Body of pancreas (tissue), 4 donors: ENCODE measurements around the gene IQCC.

Source experiments
- POLR2A ChIP-seq, 3 donors: fragments of 450-650 bp; IDR thresholded peaks; one replicate each; pipeline ENCODE4 v1.6.1; 2016; ENCODE audit warnings: antibody characterized with exemption in 3 of 3, mild to moderate bottlenecking in 2 of 3
- TF ChIP-seq, protein P1 (sequence below), 7 experiments: fragments of 450-650 bp in 4 of 7; fragments of 200-600 bp in 3 of 7; sonication (generic) in 3 of 7; IDR thresholded peaks; one replicate each; pipeline ENCODE4 v1.5.1; 2016 to 2019; ENCODE audit warnings: antibody characterized with exemption in 7 of 7

DNA sequence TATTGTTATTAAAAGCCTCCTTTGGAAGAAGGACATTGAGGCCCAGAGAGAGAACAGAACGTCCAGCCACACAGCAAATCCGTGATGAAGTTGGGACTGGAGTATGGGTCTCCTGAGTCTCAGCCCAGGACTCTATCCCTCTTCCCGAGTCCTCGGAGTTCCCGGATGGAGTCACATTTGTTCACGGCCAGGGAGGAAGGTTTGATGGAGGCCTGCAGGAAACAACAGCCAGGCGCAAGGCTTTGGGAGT, 26.4 kb upstream of the IQCC start:
- TF ChIP-seq, protein P1, sequence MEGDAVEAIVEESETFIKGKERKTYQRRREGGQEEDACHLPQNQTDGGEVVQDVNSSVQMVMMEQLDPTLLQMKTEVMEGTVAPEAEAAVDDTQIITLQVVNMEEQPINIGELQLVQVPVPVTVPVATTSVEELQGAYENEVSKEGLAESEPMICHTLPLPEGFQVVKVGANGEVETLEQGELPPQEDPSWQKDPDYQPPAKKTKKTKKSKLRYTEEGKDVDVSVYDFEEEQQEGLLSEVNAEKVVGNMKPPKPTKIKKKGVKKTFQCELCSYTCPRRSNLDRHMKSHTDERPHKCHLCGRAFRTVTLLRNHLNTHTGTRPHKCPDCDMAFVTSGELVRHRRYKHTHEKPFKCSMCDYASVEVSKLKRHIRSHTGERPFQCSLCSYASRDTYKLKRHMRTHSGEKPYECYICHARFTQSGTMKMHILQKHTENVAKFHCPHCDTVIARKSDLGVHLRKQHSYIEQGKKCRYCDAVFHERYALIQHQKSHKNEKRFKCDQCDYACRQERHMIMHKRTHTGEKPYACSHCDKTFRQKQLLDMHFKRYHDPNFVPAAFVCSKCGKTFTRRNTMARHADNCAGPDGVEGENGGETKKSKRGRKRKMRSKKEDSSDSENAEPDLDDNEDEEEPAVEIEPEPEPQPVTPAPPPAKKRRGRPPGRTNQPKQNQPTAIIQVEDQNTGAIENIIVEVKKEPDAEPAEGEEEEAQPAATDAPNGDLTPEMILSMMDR (IDR thresholded peaks at IDR 0.05): no peak
- no peak for TF ChIP-seq POLR2A (IDR thresholded peaks at IDR 0.05)
